ENCODE measurements around the gene WNT6. TPM values are rescaled to one million over a fixed set of nuclear protein-coding genes. Genes with fewer than 3 reads are reported as not detected.

WNT6 gene
- total RNA-seq, 1 donor from 2014 or later: not detected

DNA sequence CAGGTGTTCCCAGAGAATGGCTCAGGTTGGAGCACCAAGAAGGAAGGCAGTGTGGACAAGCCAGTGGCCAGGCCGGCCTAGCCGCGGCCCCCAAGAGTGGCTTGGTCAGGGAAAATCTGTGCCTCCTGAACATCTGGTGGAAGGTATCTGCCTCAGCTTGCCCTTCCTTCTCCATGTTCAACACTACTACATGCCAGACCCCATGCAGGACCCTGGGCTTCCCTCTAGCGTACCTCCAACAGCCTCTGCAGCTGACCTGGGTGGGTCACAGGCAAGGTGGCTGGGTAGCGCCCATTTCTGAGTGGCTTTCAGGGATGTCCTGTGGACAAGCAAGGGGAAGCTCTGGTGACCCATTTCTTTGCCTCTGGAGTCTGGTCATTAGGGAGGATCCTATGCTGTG is 28.7 kb downstream of the WNT6 start:
- Histone ChIP-seq H3K36me3 (ENCODE audit: control insufficient read depth in 3 of 3, insufficient read depth in 3 of 3, low read length in 3 of 3) (no peaks in the 10 kb centered on the region), H3K9ac (ENCODE audit: low read depth in 1 of 3, low read length in 3 of 3) (no peak overlapping the region), H3K4me1 (ENCODE audit: control insufficient read depth in 3 of 3, insufficient read depth in 3 of 3, low read length in 3 of 3) (peaks cover 5 to 10% (median 6%) of the 10 kb centered on the region in 3 donors), H3K27me3 (ENCODE audit: control insufficient read depth in 3 of 3, insufficient read depth in 3 of 3, low read length in 3 of 3) (peaks cover 13 to 22% (median 16%) of the 10 kb centered on the region in 3 donors), H3K4me3 (ENCODE audit: low read length in 3 of 3) (no peak overlapping the region), H3K9me3 (ENCODE audit: control insufficient read depth in 3 of 3, low read length in 3 of 3) (no peaks in the 10 kb centered on the region), H3K27ac (ENCODE audit: low read depth, low read length) (no peak overlapping the region)

DNA sequence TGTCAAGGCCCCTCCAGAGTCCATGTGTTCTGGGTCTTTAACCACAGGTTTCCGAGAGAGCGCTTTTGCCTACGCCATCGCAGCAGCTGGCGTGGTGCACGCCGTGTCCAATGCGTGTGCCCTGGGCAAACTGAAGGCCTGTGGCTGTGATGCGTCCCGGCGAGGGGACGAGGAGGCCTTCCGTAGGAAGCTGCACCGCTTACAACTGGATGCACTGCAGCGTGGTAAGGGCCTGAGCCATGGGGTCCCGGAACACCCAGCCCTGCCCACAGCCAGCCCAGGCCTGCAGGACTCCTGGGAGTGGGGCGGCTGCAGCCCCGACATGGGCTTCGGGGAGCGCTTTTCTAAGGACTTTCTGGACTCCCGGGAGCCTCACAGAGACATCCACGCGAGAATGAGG is 30.3 kb downstream of the WNT6 start:
- H3K9me3 ChIP-seq (ENCODE audit: control insufficient read depth in 3 of 3, low read length in 3 of 3): no peaks in the 10 kb centered on the region
- no peak overlapping the region for H3K27ac ChIP-seq (ENCODE audit: low read depth, low read length)
- peaks cover 5 to 7% (median 6%) of the 10 kb centered on the region in 3 donors for H3K4me1 ChIP-seq (ENCODE audit: control insufficient read depth in 3 of 3, insufficient read depth in 3 of 3, low read length in 3 of 3)
- peaks cover 29 to 34% (median 29%) of the 10 kb centered on the region in 3 donors for H3K27me3 ChIP-seq (ENCODE audit: control insufficient read depth in 3 of 3, insufficient read depth in 3 of 3, low read length in 3 of 3)
- no peaks in the 10 kb centered on the region for H3K36me3 ChIP-seq (ENCODE audit: control insufficient read depth in 3 of 3, insufficient read depth in 3 of 3, low read length in 3 of 3)
- H3K4me3 ChIP-seq (ENCODE audit: low read length in 3 of 3): no peak overlapping the region
- H3K9ac ChIP-seq (ENCODE audit: low read depth in 1 of 3, low read length in 3 of 3): no peak overlapping the region

DNA sequence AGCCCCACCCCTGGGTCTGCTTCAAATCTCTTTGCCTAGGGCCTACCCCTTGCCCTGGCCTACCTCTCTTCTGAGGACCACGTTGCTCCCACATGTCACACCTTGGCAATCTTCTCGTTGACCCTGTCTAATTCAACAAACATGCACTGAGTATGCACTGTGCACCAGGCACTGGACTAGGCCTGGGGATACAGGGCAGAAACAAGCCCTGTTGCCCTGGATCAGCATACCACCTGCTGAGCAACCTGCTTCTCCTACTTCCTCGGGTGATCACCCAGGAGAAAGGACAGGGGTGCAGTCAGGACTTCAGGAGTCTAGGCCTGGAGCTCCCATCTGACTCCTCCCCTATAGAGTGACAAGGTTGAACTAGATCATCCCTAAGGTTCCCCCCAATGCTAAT is 30.8 kb downstream of the WNT6 start:
- Histone ChIP-seq H3K27me3 (ENCODE audit: control insufficient read depth in 3 of 3, insufficient read depth in 3 of 3, low read length in 3 of 3) (peaks cover 34 to 35% (median 34%) of the 10 kb centered on the region in 3 donors), H3K9me3 (ENCODE audit: control insufficient read depth in 3 of 3, low read length in 3 of 3) (no peaks in the 10 kb centered on the region), H3K36me3 (ENCODE audit: control insufficient read depth in 3 of 3, insufficient read depth in 3 of 3, low read length in 3 of 3) (no peaks in the 10 kb centered on the region), H3K27ac (ENCODE audit: low read depth, low read length) (no peak overlapping the region), H3K4me3 (ENCODE audit: low read length in 3 of 3) (no peak overlapping the region), H3K9ac (ENCODE audit: low read depth in 1 of 3, low read length in 3 of 3) (no peak overlapping the region), H3K4me1 (ENCODE audit: control insufficient read depth in 3 of 3, insufficient read depth in 3 of 3, low read length in 3 of 3) (peaks cover 5 to 7% (median 6%) of the 10 kb centered on the region in 3 donors)

DNA sequence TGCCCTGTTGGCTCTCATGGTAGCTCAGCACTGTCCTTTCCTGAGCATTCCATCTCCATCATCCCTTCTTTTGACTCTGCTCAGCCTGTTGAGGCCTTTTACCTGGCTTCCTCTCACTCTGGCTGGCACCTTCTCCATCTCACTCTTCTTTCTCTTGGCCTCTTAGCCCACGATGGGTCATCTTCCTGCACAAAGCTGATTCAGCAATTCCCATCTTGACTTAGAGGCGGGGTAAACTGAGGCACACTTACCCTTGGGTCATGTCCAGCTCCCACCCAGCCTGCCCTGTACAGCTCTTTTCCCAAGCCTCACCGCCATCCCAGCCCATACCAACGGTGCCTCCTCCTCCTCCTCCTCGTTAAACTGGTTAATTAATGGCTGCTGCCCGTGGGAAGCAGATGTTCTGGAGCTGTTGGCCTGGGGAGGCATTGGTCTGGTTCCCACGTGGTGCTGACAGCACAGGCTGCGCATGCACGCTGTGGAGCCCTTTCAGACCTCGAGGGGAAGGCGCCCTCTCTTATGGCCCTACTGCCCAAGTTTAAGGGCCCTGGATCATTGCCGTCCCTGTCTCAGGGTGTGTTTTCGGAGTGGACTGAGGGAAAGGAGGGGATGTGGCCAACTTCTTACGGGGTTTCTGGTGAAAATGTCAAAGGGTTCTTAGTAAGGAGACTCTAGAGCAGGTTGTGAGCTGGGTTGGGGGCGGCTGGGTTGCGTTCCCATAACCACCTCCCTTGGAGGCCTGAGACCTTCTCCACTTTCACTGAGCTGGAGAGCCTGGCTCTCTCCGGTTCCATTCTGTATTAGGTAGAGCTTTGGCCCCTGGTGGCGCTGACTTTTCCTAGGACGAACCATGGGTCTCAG is 31.9 kb downstream of the WNT6 start:
- H3K27me3 ChIP-seq (ENCODE audit: control insufficient read depth in 3 of 3, insufficient read depth in 3 of 3, low read length in 3 of 3): peaks cover 45 to 46% (median 45%) of the 10 kb centered on the region in 3 donors
- H3K9me3 ChIP-seq (ENCODE audit: control insufficient read depth in 3 of 3, low read length in 3 of 3): no peaks in the 10 kb centered on the region
- H3K36me3 ChIP-seq (ENCODE audit: control insufficient read depth in 3 of 3, insufficient read depth in 3 of 3, low read length in 3 of 3): no peaks in the 10 kb centered on the region
- peaks cover 5 to 7% (median 6%) of the 10 kb centered on the region in 3 donors for H3K4me1 ChIP-seq (ENCODE audit: control insufficient read depth in 3 of 3, insufficient read depth in 3 of 3, low read length in 3 of 3)
- no peak overlapping the region for H3K4me3 ChIP-seq (ENCODE audit: low read length in 3 of 3)
- no peak overlapping the region for H3K27ac ChIP-seq (ENCODE audit: low read depth, low read length)
- H3K9ac ChIP-seq (ENCODE audit: low read depth in 1 of 3, low read length in 3 of 3): no peak overlapping the region

DNA sequence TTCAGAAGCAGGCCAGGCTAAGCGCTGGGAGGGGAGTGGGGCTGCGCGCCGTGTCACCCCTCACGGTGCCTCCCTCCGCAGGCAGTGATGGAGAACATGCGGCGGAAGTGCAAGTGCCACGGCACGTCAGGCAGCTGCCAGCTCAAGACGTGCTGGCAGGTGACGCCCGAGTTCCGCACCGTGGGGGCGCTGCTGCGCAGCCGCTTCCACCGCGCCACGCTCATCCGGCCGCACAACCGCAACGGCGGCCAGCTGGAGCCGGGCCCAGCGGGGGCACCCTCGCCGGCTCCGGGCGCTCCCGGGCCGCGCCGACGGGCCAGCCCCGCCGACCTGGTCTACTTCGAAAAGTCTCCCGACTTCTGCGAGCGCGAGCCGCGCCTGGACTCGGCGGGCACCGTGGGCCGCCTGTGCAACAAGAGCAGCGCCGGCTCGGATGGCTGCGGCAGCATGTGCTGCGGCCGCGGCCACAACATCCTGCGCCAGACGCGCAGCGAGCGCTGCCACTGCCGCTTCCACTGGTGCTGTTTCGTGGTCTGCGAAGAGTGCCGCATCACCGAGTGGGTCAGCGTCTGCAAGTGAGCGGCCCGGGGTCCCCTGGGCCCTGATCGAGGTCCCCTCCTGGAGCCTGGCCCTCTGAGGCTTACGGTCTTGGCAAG is 33.2 kb downstream of the WNT6 start:
- no peaks in the 10 kb centered on the region for H3K36me3 ChIP-seq (ENCODE audit: control insufficient read depth in 3 of 3, insufficient read depth in 3 of 3, low read length in 3 of 3)
- H3K4me1 ChIP-seq (ENCODE audit: control insufficient read depth in 3 of 3, insufficient read depth in 3 of 3, low read length in 3 of 3): peaks cover 6 to 10% (median 7%) of the 10 kb centered on the region in 3 donors
- H3K9me3 ChIP-seq (ENCODE audit: control insufficient read depth in 3 of 3, low read length in 3 of 3): no peaks in the 10 kb centered on the region
- peak overlapping the region; percentile 37 to 64 (median 51) for H3K4me3 ChIP-seq (ENCODE audit: low read length in 3 of 3)
- no peak overlapping the region for H3K27ac ChIP-seq (ENCODE audit: low read depth, low read length)
- H3K27me3 ChIP-seq (ENCODE audit: control insufficient read depth in 3 of 3, insufficient read depth in 3 of 3, low read length in 3 of 3): peaks cover 55 to 59% (median 58%) of the 10 kb centered on the region in 3 donors
- peak overlapping the region in 1 of 3 donors; percentile 50 for H3K9ac ChIP-seq (ENCODE audit: low read depth in 1 of 3, low read length in 3 of 3)

DNA sequence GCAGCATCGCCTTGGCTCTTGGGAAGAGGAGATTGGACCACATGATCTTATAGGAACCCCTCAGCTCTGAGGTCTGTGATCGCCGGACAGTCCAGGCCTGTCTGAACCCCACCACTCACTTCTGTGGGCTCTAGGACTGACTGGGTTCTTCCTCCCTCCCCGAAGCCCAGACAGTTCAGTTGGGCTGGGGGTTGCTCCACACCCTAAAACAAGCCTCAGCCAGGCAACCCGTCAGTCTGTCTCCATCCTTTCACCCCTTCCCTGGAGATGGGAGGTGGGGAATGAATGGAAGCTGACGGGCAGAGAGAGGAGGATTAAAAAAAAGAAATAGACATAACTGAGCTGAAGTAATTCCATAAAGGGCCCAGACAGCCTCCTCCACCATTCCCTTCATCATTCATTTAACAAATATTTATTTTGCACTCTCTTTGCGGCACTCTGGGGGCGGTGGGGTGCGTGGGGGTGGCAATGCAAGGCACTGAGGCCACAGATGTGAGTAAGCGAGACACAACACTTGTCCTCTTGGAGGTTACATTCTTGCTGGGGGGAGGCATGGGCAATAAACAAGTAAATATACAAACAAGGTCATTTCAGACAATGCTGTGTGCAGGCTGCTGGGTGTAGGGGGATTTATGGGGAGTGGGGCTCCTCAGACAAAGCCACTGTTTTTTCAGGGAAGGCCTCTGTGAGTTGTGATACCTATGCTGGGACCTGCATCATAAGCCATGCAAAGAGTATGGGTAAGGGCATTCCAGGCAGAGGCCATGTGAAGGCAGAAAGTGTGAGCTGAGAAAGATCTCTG is 33.9 kb downstream of the WNT6 start:
- Histone ChIP-seq H3K36me3 (ENCODE audit: control insufficient read depth in 3 of 3, insufficient read depth in 3 of 3, low read length in 3 of 3) (no peaks in the 10 kb centered on the region), H3K9ac (ENCODE audit: low read depth in 1 of 3, low read length in 3 of 3) (peak overlapping the region in 1 of 3 donors; percentile 50), H3K4me3 (ENCODE audit: low read length in 3 of 3) (peak overlapping the region; percentile 37 to 64 (median 51)), H3K4me1 (ENCODE audit: control insufficient read depth in 3 of 3, insufficient read depth in 3 of 3, low read length in 3 of 3) (peaks cover 12 to 18% (median 14%) of the 10 kb centered on the region in 3 donors), H3K9me3 (ENCODE audit: control insufficient read depth in 3 of 3, low read length in 3 of 3) (no peaks in the 10 kb centered on the region), H3K27ac (ENCODE audit: low read depth, low read length) (no peak overlapping the region), H3K27me3 (ENCODE audit: control insufficient read depth in 3 of 3, insufficient read depth in 3 of 3, low read length in 3 of 3) (peaks cover 62 to 66% (median 66%) of the 10 kb centered on the region in 3 donors)

DNA sequence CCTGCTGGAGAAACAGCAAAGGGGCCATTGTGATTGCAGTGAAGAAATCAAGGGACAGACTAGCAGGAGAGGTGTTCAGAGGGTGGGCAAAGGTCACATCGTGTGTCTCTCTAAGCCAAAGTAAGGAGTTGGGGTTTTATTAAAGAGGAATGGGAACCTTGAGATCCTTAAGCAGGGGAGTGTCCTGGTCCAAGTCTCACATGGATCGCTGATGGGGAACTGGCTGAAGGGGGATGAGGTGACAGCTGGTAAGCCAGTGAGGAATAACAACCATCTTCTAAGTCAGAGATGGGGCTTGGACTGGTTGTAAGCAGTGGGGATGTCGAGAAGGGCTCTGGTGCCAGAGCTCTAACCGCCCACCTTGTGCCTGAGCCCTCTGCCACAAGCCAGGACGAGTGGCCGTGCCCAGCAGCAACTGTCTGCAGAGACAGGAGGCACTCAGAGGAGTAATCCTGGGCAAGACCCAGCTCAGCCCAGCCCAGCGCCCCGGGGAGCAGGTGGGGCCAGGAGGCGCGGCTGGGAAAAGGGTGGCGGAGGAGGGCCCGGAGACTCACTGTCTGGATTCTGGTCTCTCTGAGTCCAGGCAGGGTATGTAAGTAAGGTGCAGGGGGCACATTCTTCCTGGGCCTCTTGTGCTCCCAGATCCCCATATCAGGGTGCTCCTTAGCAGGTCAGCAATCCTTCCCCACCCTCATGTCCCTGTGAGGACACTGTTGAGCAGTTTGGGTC is 34.7 kb downstream of the WNT6 start:
- no peaks in the 10 kb centered on the region for H3K36me3 ChIP-seq (ENCODE audit: control insufficient read depth in 3 of 3, insufficient read depth in 3 of 3, low read length in 3 of 3)
- H3K27ac ChIP-seq (ENCODE audit: low read depth, low read length): no peak overlapping the region
- H3K4me1 ChIP-seq (ENCODE audit: control insufficient read depth in 3 of 3, insufficient read depth in 3 of 3, low read length in 3 of 3): peaks cover 14 to 19% (median 14%) of the 10 kb centered on the region in 3 donors
- H3K9me3 ChIP-seq (ENCODE audit: control insufficient read depth in 3 of 3, low read length in 3 of 3): no peaks in the 10 kb centered on the region
- H3K27me3 ChIP-seq (ENCODE audit: control insufficient read depth in 3 of 3, insufficient read depth in 3 of 3, low read length in 3 of 3): peaks cover 69 to 73% (median 72%) of the 10 kb centered on the region in 3 donors
- no peak overlapping the region for H3K4me3 ChIP-seq (ENCODE audit: low read length in 3 of 3)
- no peak overlapping the region for H3K9ac ChIP-seq (ENCODE audit: low read depth in 1 of 3, low read length in 3 of 3)

DNA sequence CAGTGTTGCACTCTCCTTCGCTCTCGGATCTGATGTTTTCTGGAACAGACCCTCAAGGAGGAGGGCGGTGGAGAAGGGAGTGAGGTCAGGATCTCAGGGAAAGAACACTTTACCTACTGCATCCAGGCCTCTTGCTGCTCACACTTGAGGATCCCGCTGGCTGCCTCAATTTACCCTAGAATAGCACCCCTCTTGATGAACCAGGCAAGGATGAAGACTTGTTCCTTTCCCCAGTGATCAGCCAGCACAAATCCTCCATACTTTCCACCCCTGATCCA is 35.2 kb downstream of the WNT6 start:
- Histone ChIP-seq H3K4me1 (ENCODE audit: control insufficient read depth in 3 of 3, insufficient read depth in 3 of 3, low read length in 3 of 3) (peaks cover 14 to 19% (median 14%) of the 10 kb centered on the region in 3 donors), H3K4me3 (ENCODE audit: low read length in 3 of 3) (no peak overlapping the region), H3K27ac (ENCODE audit: low read depth, low read length) (no peak overlapping the region), H3K27me3 (ENCODE audit: control insufficient read depth in 3 of 3, insufficient read depth in 3 of 3, low read length in 3 of 3) (peaks cover 74 to 76% (median 74%) of the 10 kb centered on the region in 3 donors), H3K9ac (ENCODE audit: low read depth in 1 of 3, low read length in 3 of 3) (no peak overlapping the region), H3K9me3 (ENCODE audit: control insufficient read depth in 3 of 3, low read length in 3 of 3) (no peaks in the 10 kb centered on the region), H3K36me3 (ENCODE audit: control insufficient read depth in 3 of 3, insufficient read depth in 3 of 3, low read length in 3 of 3) (no peaks in the 10 kb centered on the region)

DNA sequence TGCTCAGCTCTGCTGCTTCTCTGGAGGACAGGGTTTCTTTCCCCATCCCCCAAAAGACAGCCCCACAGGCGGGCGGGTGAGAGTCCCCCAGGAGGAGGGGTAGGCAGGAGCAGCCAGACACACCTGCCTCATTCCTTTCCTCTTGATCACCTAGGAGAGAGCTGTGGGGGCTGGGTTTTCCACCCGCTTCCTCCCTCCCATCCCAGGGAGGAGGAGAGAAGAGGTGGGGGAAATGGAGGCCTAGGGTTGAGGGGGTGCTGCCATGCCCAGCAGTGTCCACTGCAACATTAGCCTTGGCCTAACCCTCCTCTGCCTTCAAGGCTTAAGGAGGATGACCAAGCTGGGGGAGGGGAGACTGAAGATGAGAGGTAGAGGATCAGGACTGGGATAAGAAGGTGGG is 35.7 kb downstream of the WNT6 start:
- peaks cover 14 to 19% (median 14%) of the 10 kb centered on the region in 3 donors for H3K4me1 ChIP-seq (ENCODE audit: control insufficient read depth in 3 of 3, insufficient read depth in 3 of 3, low read length in 3 of 3)
- no peaks in the 10 kb centered on the region for H3K36me3 ChIP-seq (ENCODE audit: control insufficient read depth in 3 of 3, insufficient read depth in 3 of 3, low read length in 3 of 3)
- H3K27ac ChIP-seq (ENCODE audit: low read depth, low read length): no peak overlapping the region
- H3K9me3 ChIP-seq (ENCODE audit: control insufficient read depth in 3 of 3, low read length in 3 of 3): no peaks in the 10 kb centered on the region
- no peak overlapping the region for H3K4me3 ChIP-seq (ENCODE audit: low read length in 3 of 3)
- peaks cover 73 to 74% (median 74%) of the 10 kb centered on the region in 3 donors for H3K27me3 ChIP-seq (ENCODE audit: control insufficient read depth in 3 of 3, insufficient read depth in 3 of 3, low read length in 3 of 3)
- no peak overlapping the region for H3K9ac ChIP-seq (ENCODE audit: low read depth in 1 of 3, low read length in 3 of 3)

All from skeletal muscle tissue (tissue), 4 donors.